Stimulated activated CD4-positive, alpha-beta T cell treated with anti-CD3 and anti-CD28 coated beads, Interleukin-1b, Interleukin-23, amount 100 ng/mL, for 4 hours (primary cell): ENCODE data around the gene SLC5A2.

Experiments used
- DNase-seq, 2 donors: peaks; one replicate each; pipeline ENCODE4 v3.0.0-alpha.2; 2020; ENCODE audit warnings: low read depth in 2 of 2

SLC5A2 gene

GRCh38 chr16:31459687-31460581 lies 23.0 kb upstream of the SLC5A2 start:
- peak; percentile 100 for DNase-seq

GRCh38 chr16:31460582-31461002 lies 22.3 kb upstream of the SLC5A2 start:
- no peak for DNase-seq

GRCh38 chr16:31461201-31461920 lies 21.6 kb upstream of the SLC5A2 start:
- no peak for DNase-seq

GRCh38 chr16:31461921-31462804 lies 20.8 kb upstream of the SLC5A2 start:
- no peak for DNase-seq

GRCh38 chr16:31464348-31464769 lies 18.6 kb upstream of the SLC5A2 start:
- DNase-seq = no peak

- no peak for DNase-seq
Observed at GRCh38 chr16:31464781-31465260, 18.1 kb upstream of the SLC5A2 start.

GRCh38 chr16:31465788-31466370 lies 17.0 kb upstream of the SLC5A2 start:
- DNase-seq = no peak

- no peak for DNase-seq
Observed at GRCh38 chr16:31466381-31466841, 16.5 kb upstream of the SLC5A2 start.

GRCh38 chr16:31467151-31467773 lies 15.7 kb upstream of the SLC5A2 start:
- DNase-seq = no peak

- DNase-seq = no peak
Observed at GRCh38 chr16:31467858-31468257, 15.1 kb upstream of the SLC5A2 start.

- no peak for DNase-seq
Observed at GRCh38 chr16:31470615-31471014, 12.3 kb upstream of the SLC5A2 start.

- DNase-seq = no peak
Observed at GRCh38 chr16:31471241-31471874, 11.6 kb upstream of the SLC5A2 start.

- no peak for DNase-seq
Observed at GRCh38 chr16:31471875-31472708, 10.8 kb upstream of the SLC5A2 start, which contains the start of gene TGFB1I1. TGFB1I1 (plus strand) TSS chr16:31472152; CDS start chr16:31472189, 37 bp downstream.

GRCh38 chr16:31472709-31473203 lies 10.2 kb upstream of the SLC5A2 start:
- no peak for DNase-seq

GRCh38 chr16:31473264-31473984 lies 9.5 kb upstream of the SLC5A2 start:
- DNase-seq = no peak

GRCh38 chr16:31474173-31474714 lies 8.7 kb upstream of the SLC5A2 start:
- DNase-seq = no peak

GRCh38 chr16:31474773-31475738 lies 7.9 kb upstream of the SLC5A2 start:
- DNase-seq = no peak
